Activated naive CD4-positive, alpha-beta T cell (primary cell): Measurements from ENCODE around the gene ZNF708.
A peak's percentile ranks its signal among the peaks of the same experiment; 100 is the strongest.
"Not testable (repeated sequence)": the region's sequence is repeated elsewhere in the genome, so short reads cannot be mapped to it uniquely, and the experiment has no call there.

Experiments used
- DNase-seq, 4 experiments: peaks; one replicate each; lab custom pipeline; 2025; lab: John Stamatoyannopoulos, UW

Gene ZNF708

GRCh38 chr19:21328885-21329605 lies at the start of gene ZNF708:
Gene ZNF708 (minus strand): TSS chr19:21329410. CDS start chr19:21329212, 198 bp downstream.
- DNase-seq, result peak; percentile 25 to 60 (median 46)

- no peak for DNase-seq
Measured at GRCh38 chr19:21362291-21362690, 33.1 kb upstream of the ZNF708 start.

- DNase-seq, result peak; percentile 53 to 70 (median 58)
Measured at GRCh38 chr19:21358768-21359451, 29.7 kb upstream of the ZNF708 start, which contains the start of gene ZNF738. Gene ZNF738 (plus strand): TSS chr19:21359000. CDS start chr19:21359141, 141 bp downstream.

- DNase-seq, result no peak
Measured at GRCh38 chr19:21352830-21353229, 23.6 kb upstream of the ZNF708 start.

- DNase-seq, result not testable (repeated sequence)
Measured at GRCh38 chr19:21344841-21345240, 15.6 kb upstream of the ZNF708 start.

- DNase-seq, result no peak
Measured at GRCh38 chr19:21335721-21336120, 6.5 kb upstream of the ZNF708 start.

GRCh38 chr19:21328406-21328805 lies 804 bp downstream of the ZNF708 start:
- DNase-seq, result no peak

GRCh38 chr19:21326169-21326568 lies 3.0 kb downstream of the ZNF708 start:
- DNase-seq, result no peak

- DNase-seq, result no peak
Measured at GRCh38 chr19:21323000-21323399, 6.2 kb downstream of the ZNF708 start.

- no peak for DNase-seq
Measured at GRCh38 chr19:21322528-21322927, 6.7 kb downstream of the ZNF708 start.

GRCh38 chr19:21321996-21322395 lies 7.2 kb downstream of the ZNF708 start:
- no peak for DNase-seq

- no peak for DNase-seq
Measured at GRCh38 chr19:21321134-21321533, 8.1 kb downstream of the ZNF708 start.

- no peak for DNase-seq
Measured at GRCh38 chr19:21317821-21318220, 11.4 kb downstream of the ZNF708 start.

- DNase-seq, result no peak
Measured at GRCh38 chr19:21314676-21315075, 14.5 kb downstream of the ZNF708 start.

- not testable (repeated sequence) for DNase-seq
Measured at GRCh38 chr19:21312807-21313206, 16.4 kb downstream of the ZNF708 start.

GRCh38 chr19:21308773-21309172 lies 20.4 kb downstream of the ZNF708 start:
- no peak for DNase-seq

GRCh38 chr19:21306881-21307479 lies 22.2 kb downstream of the ZNF708 start:
- not testable (repeated sequence) for DNase-seq

GRCh38 chr19:21293768-21294167 lies 35.4 kb downstream of the ZNF708 start:
- not testable (repeated sequence) for DNase-seq

- no peak for DNase-seq
Measured at GRCh38 chr19:21269813-21270212, 59.4 kb downstream of the ZNF708 start.

GRCh38 chr19:21264891-21265290 lies 64.3 kb downstream of the ZNF708 start:
- DNase-seq, result no peak

GRCh38 chr19:21264416-21264815 lies 64.8 kb downstream of the ZNF708 start:
- no peak for DNase-seq

GRCh38 chr19:21260848-21261381 lies 68.3 kb downstream of the ZNF708 start:
- not testable (repeated sequence) for DNase-seq
